Erythroblast (primary cell): ENCODE measurements around the gene COPG2.

Experiments used
- GATA1 ChIP-seq: IDR thresholded peaks from 2 replicates; pipeline ENCODE4 v1.6.1; 2011; ENCODE audit warnings: low read depth, mild to moderate bottlenecking, control low read depth, low read length, moderate library complexity
- POLR2A ChIP-seq: IDR thresholded peaks from 2 replicates; pipeline ENCODE4 v1.6.1; 2011; ENCODE audit warnings: mild to moderate bottlenecking, low read length

DNA sequence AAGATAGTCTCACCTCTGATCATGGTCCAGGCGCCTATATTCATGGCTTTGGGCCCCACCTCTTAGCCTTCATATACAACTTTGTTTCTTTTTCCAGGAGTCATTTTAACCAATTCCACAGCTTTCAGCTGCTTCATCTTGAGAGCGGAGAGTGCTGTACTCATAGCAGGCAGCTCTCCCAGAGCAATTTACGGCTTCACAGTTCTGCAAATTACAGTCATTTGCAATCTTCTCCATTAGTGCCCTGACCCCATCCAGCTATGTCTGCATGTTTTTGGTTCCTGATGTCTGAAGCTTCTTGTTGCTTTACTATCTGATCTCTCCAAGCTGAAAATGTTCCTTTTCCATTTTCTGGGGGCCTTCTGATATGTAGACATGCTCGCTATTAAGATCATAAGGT, 194.7 kb downstream of the COPG2 start:
- TF ChIP-seq POLR2A (no peak), GATA1 (no peak)
